Kidney capillary endothelial cell (primary cell): ENCODE data around the gene LARP4B.

ENCODE experiments used
- DNase-seq: peaks from one replicate; pipeline ENCODE4 v3.0.0-alpha.2; 2018; ENCODE audit warnings: low spot score

Gene LARP4B

GRCh38 chr10:924524-924859, 7.0 kb downstream of the LARP4B start:
- no peak for DNase-seq

GRCh38 chr10:923844-924523, 7.5 kb downstream of the LARP4B start:
- DNase-seq = no peak

GRCh38 chr10:921471-922414, 9.8 kb downstream of the LARP4B start:
- DNase-seq = no peak

- DNase-seq = no peak
Observed at GRCh38 chr10:920450-920849, 11.1 kb downstream of the LARP4B start.

GRCh38 chr10:919481-919880, 12.0 kb downstream of the LARP4B start:
- no peak for DNase-seq

- DNase-seq = no peak
Observed at GRCh38 chr10:917999-918398, 13.5 kb downstream of the LARP4B start.

- DNase-seq = no peak
Observed at GRCh38 chr10:917416-917720, 14.1 kb downstream of the LARP4B start.

- DNase-seq = no peak
Observed at GRCh38 chr10:916716-917415, 14.6 kb downstream of the LARP4B start.

- DNase-seq = no peak
Observed at GRCh38 chr10:909831-910230, 21.7 kb downstream of the LARP4B start.

- DNase-seq = no peak
Observed at GRCh38 chr10:905972-906371, 25.5 kb downstream of the LARP4B start.

GRCh38 chr10:905503-905902, 26.0 kb downstream of the LARP4B start:
- no peak for DNase-seq

- no peak for DNase-seq
Observed at GRCh38 chr10:904403-904802, 27.1 kb downstream of the LARP4B start.

- no peak for DNase-seq
Observed at GRCh38 chr10:898141-898540, 33.4 kb downstream of the LARP4B start.

- no peak for DNase-seq
Observed at GRCh38 chr10:896982-897381, 34.5 kb downstream of the LARP4B start.

GRCh38 chr10:895324-895723, 36.2 kb downstream of the LARP4B start:
- DNase-seq = no peak

GRCh38 chr10:878895-879294, 52.6 kb downstream of the LARP4B start:
- no peak for DNase-seq

GRCh38 chr10:878333-878759, 53.2 kb downstream of the LARP4B start:
- no peak for DNase-seq

- DNase-seq = no peak
Observed at GRCh38 chr10:876438-876837, 55.1 kb downstream of the LARP4B start.

- no peak for DNase-seq
Observed at GRCh38 chr10:873020-873419, 58.5 kb downstream of the LARP4B start.

- DNase-seq = no peak
Observed at GRCh38 chr10:871951-872403, 59.5 kb downstream of the LARP4B start.

- no peak for DNase-seq
Observed at GRCh38 chr10:870564-871166, 60.8 kb downstream of the LARP4B start.

GRCh38 chr10:869171-869570, 62.3 kb downstream of the LARP4B start:
- DNase-seq = no peak

GRCh38 chr10:867807-868206, 63.7 kb downstream of the LARP4B start:
- no peak for DNase-seq
